Measurements from ENCODE around the gene IFT172. TPM values are rescaled to one million over a fixed set of nuclear protein-coding genes. Genes with fewer than 3 reads are reported as not detected.
"Not testable (repeated sequence)": the region's sequence is repeated elsewhere in the genome, so short reads cannot be mapped to it uniquely, and the experiment has no call there.

Gene IFT172
- total and polyA plus RNA-seq, 9 donors, result 23.9 to 52.1 (median 42.2) TPM

- TF ChIP-seq CTCF (IDR thresholded peaks at IDR 0.05), result no peak
- no peak for TF ChIP-seq EP300 (IDR thresholded peaks at IDR 0.05)
- TF ChIP-seq POLR2A (IDR thresholded peaks at IDR 0.05), result no peak
- Histone ChIP-seq H3K27ac (peak overlapping the region; percentile 93 to 97), H3K27me3 (no peaks in the 10 kb centered on the region), H3K4me1 (ENCODE audit: insufficient read depth) (peaks cover 8% of the 10 kb centered on the region), H3K36me3 (no peaks in the 10 kb centered on the region), H3K9me3 (no peaks in the 10 kb centered on the region), H3K4me3 (peak overlapping the region; percentile 98)
- intact Hi-C loops (cut with DNase I), result loop anchor here in 1 of 4 donors (10.0 kb wide), 1 partner anchor 54 kb away; the partner anchor contains the start of genes EIF2B4 and SNX17
- peak; percentile 78 to 87 (median 80) for DNase-seq
- 0 to 1% (median 1%) methylated on average over 22 to 51 of the region's 51 CpGs for WGBS, 3 donors
Observed at GRCh38 chr2:27428978-27429541, 60.5 kb downstream of the IFT172 start.

- WGBS, 3 donors, result 0 to 1% (median 0%) methylated on average over 68 to 75 of the region's 75 CpGs
- Histone ChIP-seq H3K27me3 (no peaks in the 10 kb centered on the region), H3K4me1 (ENCODE audit: insufficient read depth) (peaks cover 8% of the 10 kb centered on the region), H3K27ac (peak within 1 kb of the TSS; percentile 93 to 97), H3K36me3 (no peaks in the 10 kb centered on the region), H3K9me3 (no peaks in the 10 kb centered on the region), H3K4me3 (peak within 1 kb of the TSS; percentile 98)
- intact Hi-C loops (cut with DNase I), result loop anchor here in 1 of 4 donors (10.0 kb wide), 1 partner anchor 54 kb away; the partner anchor contains the start of genes EIF2B4 and SNX17
- TF ChIP-seq CTCF (IDR thresholded peaks at IDR 0.05) (peak in 1 of 3 donors; percentile 6), POLR2A (IDR thresholded peaks at IDR 0.05) (peak; percentile 90), EP300 (IDR thresholded peaks at IDR 0.05) (no peak)
- DNase-seq, result peak; percentile 90 to 97 (median 93)
Observed at GRCh38 chr2:27428213-27428977, 61.1 kb downstream of the IFT172 start, which contains the start of gene NRBP1. NRBP1 (plus strand) TSS chr2:27428631; CDS start chr2:27433274, 4,643 bp downstream.

- intact Hi-C loops (cut with DNase I), result loop anchor here in 1 of 4 donors (10.0 kb wide), 1 partner anchor 53 kb away; the partner anchor contains the start of genes EIF2B4 and SNX17
- H3K27ac ChIP-seq, result peak overlapping the region; percentile 93 to 97
- DNase-seq, result no peak
- TF ChIP-seq EP300 (IDR thresholded peaks at IDR 0.05), result no peak
- no peak for TF ChIP-seq POLR2A (IDR thresholded peaks at IDR 0.05)
- no peak for TF ChIP-seq CTCF (IDR thresholded peaks at IDR 0.05)
- H3K4me1 ChIP-seq (ENCODE audit: insufficient read depth), result peaks cover 8% of the 10 kb centered on the region
- no peaks in the 10 kb centered on the region for H3K36me3 ChIP-seq
- WGBS, 3 donors, result 4 to 7% (median 5%) methylated on average over 7 of the region's 7 CpGs
- H3K9me3 ChIP-seq, result no peaks in the 10 kb centered on the region
- peak overlapping the region; percentile 98 for H3K4me3 ChIP-seq
- no peaks in the 10 kb centered on the region for H3K27me3 ChIP-seq
Observed at GRCh38 chr2:27427863-27428212, 61.7 kb downstream of the IFT172 start.

GRCh38 chr2:27425039-27425438 lies 64.5 kb downstream of the IFT172 start:
- not testable (repeated sequence) for H3K9me3 ChIP-seq; H3K4me1 ChIP-seq (ENCODE audit: insufficient read depth); H3K4me3 ChIP-seq; H3K27me3 ChIP-seq; H3K27ac ChIP-seq; H3K36me3 ChIP-seq
- 91 to 94% (median 91%) methylated on average over 10 of the region's 10 CpGs for WGBS, 3 donors
- intact Hi-C loops (cut with DNase I), result loop anchor here in 1 of 4 donors (10.0 kb wide), 1 partner anchor 50 kb away; the partner anchor contains the start of genes EIF2B4 and SNX17
- peak in 1 of 5 donors; percentile 29 for DNase-seq

Measured in ovary (tissue), 9 donors.